Measurements from ENCODE around the gene UTF1.

- no peak for TF ChIP-seq GATA2 (IDR thresholded peaks at IDR 0.05; ENCODE audit: low read depth, low read length)
- TF ChIP-seq GATA3 (IDR thresholded peaks at IDR 0.05; ENCODE audit: low read depth, low read length): no peak
These were observed 31.2 kb upstream of the UTF1 start for GRCh38 chr10:133198621-133199487.

All from SH-SY5Y (cell line).